Nephron progenitor cell (in vitro differentiated cells): Measurements from ENCODE around the gene CDH4.

Experiments
- DNase-seq: peaks from one replicate; pipeline ENCODE4 v3.0.0; 2021
- H3K27ac Mint-ChIP-seq: 2 replicates; pipeline ENCODE4 v1.8.0; 2021; ENCODE audit warnings: mild to moderate bottlenecking, moderate library complexity, mixed read lengths
- H3K27me3 Mint-ChIP-seq: 2 replicates; pipeline ENCODE4 v1.8.0; 2021; ENCODE audit warnings: mild to moderate bottlenecking, low read depth, mixed read lengths; ENCODE audit not compliant: poor library complexity
- H3K36me3 Mint-ChIP-seq: 2 replicates; pipeline ENCODE4 v1.8.0; 2021; ENCODE audit warnings: low read depth, mixed read lengths
- H3K4me1 Mint-ChIP-seq: 2 replicates; pipeline ENCODE4 v1.8.0; 2021; ENCODE audit warnings: mixed read lengths
- H3K4me3 Mint-ChIP-seq: 2 replicates; pipeline ENCODE4 v1.8.0; 2021; ENCODE audit warnings: mild to moderate bottlenecking, moderate library complexity, mixed read lengths
- H3K9me3 Mint-ChIP-seq: 2 replicates; pipeline ENCODE4 v1.8.0; 2021; ENCODE audit warnings: mild to moderate bottlenecking, moderate library complexity, mixed read lengths
- TF ChIP-seq, protein P1 (sequence below): fragments of 200-600 bp; sonication (generic); IDR thresholded peaks from 2 replicates; pipeline ENCODE4 v1.5.0; 2021; ENCODE audit warnings: antibody characterized with exemption

The CDH4 gene

DNA sequence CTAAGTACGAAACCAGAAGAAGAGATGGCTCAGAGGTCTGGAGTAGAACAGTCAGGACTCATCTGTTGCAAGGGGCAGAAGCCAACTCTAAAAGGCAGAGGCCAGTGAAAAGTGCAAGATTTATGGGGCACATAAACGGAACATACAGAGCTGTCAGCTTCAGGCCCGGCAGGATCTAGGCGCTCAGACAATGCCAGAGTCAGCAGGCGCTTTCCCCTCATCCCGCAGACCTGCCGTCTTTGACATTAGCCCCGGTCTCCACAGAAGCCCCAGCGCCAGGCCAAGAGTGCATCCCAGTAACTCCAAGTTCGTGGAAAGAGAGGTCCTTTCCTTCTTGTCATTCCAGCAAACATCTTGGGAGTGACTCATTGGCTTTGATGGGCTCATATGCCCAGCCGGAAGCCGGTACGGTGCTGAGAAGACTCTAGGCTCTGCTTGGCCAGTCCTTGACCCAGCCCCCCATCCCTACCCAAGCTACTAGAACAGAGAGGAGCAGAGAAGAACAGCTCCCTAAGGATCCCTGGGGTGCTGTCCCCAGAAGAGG lies 552.8 kb downstream of the CDH4 start:
- Mint-ChIP-seq H3K4me1 (peaks cover 35% of the 10 kb centered on the region), H3K27me3 (peaks cover 30% of the 10 kb centered on the region), H3K27ac (no peak overlapping the region), H3K36me3 (no peaks in the 10 kb centered on the region), H3K4me3 (no peak overlapping the region), H3K9me3 (no peaks in the 10 kb centered on the region)
- TF ChIP-seq, protein P1, sequence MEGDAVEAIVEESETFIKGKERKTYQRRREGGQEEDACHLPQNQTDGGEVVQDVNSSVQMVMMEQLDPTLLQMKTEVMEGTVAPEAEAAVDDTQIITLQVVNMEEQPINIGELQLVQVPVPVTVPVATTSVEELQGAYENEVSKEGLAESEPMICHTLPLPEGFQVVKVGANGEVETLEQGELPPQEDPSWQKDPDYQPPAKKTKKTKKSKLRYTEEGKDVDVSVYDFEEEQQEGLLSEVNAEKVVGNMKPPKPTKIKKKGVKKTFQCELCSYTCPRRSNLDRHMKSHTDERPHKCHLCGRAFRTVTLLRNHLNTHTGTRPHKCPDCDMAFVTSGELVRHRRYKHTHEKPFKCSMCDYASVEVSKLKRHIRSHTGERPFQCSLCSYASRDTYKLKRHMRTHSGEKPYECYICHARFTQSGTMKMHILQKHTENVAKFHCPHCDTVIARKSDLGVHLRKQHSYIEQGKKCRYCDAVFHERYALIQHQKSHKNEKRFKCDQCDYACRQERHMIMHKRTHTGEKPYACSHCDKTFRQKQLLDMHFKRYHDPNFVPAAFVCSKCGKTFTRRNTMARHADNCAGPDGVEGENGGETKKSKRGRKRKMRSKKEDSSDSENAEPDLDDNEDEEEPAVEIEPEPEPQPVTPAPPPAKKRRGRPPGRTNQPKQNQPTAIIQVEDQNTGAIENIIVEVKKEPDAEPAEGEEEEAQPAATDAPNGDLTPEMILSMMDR: no peak
- DNase-seq: no peak

- no peak for DNase-seq
- no peak overlapping the region for H3K27ac Mint-ChIP-seq
- H3K4me3 Mint-ChIP-seq: no peak overlapping the region
Observed at GRCh38 chr20:61805365-61805764, 553.3 kb downstream of the CDH4 start.

DNA sequence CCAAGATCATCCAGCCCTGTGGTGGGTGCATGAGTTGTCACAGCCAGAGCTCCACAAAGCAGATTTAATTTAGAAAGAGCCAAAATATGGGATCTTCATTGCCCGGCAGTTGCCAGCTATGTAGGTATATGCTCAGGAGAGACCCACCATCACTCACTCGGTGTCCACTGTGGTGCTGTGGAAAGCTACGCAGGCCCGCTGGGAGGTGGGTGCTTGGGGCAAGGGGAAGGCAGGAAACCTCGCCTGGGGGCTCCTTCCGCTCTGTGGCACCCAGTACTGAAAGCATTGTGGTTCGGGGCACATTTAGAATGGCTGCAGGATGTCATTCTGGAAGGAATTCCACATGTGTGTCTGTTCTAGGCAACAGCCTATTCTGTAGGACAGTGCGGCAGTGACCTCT lies 553.7 kb downstream of the CDH4 start:
- H3K36me3 Mint-ChIP-seq: no peaks in the 10 kb centered on the region

More at GRCh38 chr20:61805365-61805764, 553.3 kb downstream of the CDH4 start:
- peaks cover 30% of the 10 kb centered on the region for H3K27me3 Mint-ChIP-seq
- peaks cover 35% of the 10 kb centered on the region for H3K4me1 Mint-ChIP-seq
- H3K36me3 Mint-ChIP-seq: no peaks in the 10 kb centered on the region
- H3K9me3 Mint-ChIP-seq: no peaks in the 10 kb centered on the region
- TF ChIP-seq, protein P1: no peak

GRCh38 chr20:61806314-61806713 lies 554.3 kb downstream of the CDH4 start:
- DNase-seq: no peak
- TF ChIP-seq, protein P1: no peak
- peaks cover 33% of the 10 kb centered on the region for H3K27me3 Mint-ChIP-seq
- peaks cover 35% of the 10 kb centered on the region for H3K4me1 Mint-ChIP-seq
- H3K9me3 Mint-ChIP-seq: no peaks in the 10 kb centered on the region
- H3K27ac Mint-ChIP-seq: no peak overlapping the region
- H3K4me3 Mint-ChIP-seq: no peak overlapping the region
- no peaks in the 10 kb centered on the region for H3K36me3 Mint-ChIP-seq

More for the DNA sequence above, 553.7 kb downstream of the CDH4 start:
- no peak overlapping the region for H3K4me3 Mint-ChIP-seq
- DNase-seq: no peak
- TF ChIP-seq, protein P1: no peak
- H3K4me1 Mint-ChIP-seq: peaks cover 35% of the 10 kb centered on the region
- H3K27ac Mint-ChIP-seq: no peak overlapping the region
- H3K9me3 Mint-ChIP-seq: no peaks in the 10 kb centered on the region
- H3K27me3 Mint-ChIP-seq: peaks cover 31% of the 10 kb centered on the region

DNA sequence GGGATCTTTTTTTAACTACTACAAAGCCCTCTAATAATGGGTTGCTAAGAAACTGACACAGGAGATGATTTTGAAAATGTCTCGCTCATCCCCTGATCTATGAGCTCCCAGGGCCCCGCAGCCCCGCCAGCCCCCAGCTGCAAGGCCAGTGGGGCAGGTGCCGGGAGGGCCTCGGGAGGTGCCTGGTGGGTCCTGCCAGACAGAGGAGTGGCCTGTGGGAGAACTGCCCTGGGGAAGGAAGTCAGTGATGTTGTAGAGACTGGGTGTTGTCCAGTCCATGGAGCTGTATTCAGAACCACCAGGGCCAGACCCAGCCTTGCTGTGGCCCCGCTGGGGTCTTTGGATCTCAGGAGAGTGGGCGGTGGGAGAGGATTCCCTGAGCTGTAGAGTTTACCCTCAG lies 554.9 kb downstream of the CDH4 start:
- TF ChIP-seq, protein P1: no peak
- Mint-ChIP-seq H3K9me3 (no peaks in the 10 kb centered on the region), H3K4me1 (peaks cover 28% of the 10 kb centered on the region), H3K27me3 (peaks cover 33% of the 10 kb centered on the region), H3K4me3 (no peak overlapping the region), H3K36me3 (no peaks in the 10 kb centered on the region), H3K27ac (no peak overlapping the region)
- DNase-seq: no peak

GRCh38 chr20:61807471-61808160 lies 555.6 kb downstream of the CDH4 start:
- TF ChIP-seq, protein P1: no peak
- Mint-ChIP-seq H3K9me3 (no peaks in the 10 kb centered on the region), H3K27me3 (peaks cover 33% of the 10 kb centered on the region), H3K4me1 (peaks cover 28% of the 10 kb centered on the region), H3K36me3 (no peaks in the 10 kb centered on the region), H3K27ac (no peak overlapping the region), H3K4me3 (no peak overlapping the region)
- DNase-seq: no peak
